Measurements from ENCODE around the gene LPAR3.

The LPAR3 gene

DNA sequence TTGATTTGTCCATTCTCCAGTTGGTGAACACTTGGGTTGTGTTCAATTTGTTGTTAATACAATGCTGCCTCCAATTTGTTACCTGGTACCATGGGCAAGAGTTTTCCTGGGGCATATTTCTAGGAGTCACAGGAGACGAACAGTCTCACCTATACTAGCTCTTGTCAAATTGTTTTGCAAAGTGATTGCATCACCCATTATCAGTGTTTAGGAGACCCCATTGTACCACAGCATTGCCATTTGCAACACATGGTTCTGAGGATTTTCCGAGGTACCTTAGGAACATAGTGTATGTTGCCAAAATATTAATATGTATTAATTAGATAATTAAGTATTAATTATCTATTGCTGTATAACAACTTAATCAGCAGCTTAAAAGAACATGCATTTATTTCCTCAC lies 97.8 kb downstream of the LPAR3 start:
- TF ChIP-seq POLR2AphosphoS5 (IDR thresholded peaks at IDR 0.05; ENCODE audit: low read depth) = no peak
- TF ChIP-seq, protein P1, sequence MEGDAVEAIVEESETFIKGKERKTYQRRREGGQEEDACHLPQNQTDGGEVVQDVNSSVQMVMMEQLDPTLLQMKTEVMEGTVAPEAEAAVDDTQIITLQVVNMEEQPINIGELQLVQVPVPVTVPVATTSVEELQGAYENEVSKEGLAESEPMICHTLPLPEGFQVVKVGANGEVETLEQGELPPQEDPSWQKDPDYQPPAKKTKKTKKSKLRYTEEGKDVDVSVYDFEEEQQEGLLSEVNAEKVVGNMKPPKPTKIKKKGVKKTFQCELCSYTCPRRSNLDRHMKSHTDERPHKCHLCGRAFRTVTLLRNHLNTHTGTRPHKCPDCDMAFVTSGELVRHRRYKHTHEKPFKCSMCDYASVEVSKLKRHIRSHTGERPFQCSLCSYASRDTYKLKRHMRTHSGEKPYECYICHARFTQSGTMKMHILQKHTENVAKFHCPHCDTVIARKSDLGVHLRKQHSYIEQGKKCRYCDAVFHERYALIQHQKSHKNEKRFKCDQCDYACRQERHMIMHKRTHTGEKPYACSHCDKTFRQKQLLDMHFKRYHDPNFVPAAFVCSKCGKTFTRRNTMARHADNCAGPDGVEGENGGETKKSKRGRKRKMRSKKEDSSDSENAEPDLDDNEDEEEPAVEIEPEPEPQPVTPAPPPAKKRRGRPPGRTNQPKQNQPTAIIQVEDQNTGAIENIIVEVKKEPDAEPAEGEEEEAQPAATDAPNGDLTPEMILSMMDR (IDR thresholded peaks at IDR 0.05; ENCODE audit: insufficient read depth, low read length) = no peak
- TF ChIP-seq SPI1 (IDR thresholded peaks at IDR 0.05; ENCODE audit: borderline replicate concordance, low read depth) = no peak
- no peak for TF ChIP-seq GABPA (IDR thresholded peaks at IDR 0.05; ENCODE audit: low read depth)
- TF ChIP-seq, protein P2, sequence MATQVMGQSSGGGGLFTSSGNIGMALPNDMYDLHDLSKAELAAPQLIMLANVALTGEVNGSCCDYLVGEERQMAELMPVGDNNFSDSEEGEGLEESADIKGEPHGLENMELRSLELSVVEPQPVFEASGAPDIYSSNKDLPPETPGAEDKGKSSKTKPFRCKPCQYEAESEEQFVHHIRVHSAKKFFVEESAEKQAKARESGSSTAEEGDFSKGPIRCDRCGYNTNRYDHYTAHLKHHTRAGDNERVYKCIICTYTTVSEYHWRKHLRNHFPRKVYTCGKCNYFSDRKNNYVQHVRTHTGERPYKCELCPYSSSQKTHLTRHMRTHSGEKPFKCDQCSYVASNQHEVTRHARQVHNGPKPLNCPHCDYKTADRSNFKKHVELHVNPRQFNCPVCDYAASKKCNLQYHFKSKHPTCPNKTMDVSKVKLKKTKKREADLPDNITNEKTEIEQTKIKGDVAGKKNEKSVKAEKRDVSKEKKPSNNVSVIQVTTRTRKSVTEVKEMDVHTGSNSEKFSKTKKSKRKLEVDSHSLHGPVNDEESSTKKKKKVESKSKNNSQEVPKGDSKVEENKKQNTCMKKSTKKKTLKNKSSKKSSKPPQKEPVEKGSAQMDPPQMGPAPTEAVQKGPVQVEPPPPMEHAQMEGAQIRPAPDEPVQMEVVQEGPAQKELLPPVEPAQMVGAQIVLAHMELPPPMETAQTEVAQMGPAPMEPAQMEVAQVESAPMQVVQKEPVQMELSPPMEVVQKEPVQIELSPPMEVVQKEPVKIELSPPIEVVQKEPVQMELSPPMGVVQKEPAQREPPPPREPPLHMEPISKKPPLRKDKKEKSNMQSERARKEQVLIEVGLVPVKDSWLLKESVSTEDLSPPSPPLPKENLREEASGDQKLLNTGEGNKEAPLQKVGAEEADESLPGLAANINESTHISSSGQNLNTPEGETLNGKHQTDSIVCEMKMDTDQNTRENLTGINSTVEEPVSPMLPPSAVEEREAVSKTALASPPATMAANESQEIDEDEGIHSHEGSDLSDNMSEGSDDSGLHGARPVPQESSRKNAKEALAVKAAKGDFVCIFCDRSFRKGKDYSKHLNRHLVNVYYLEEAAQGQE (IDR thresholded peaks at IDR 0.05; ENCODE audit: insufficient replicate concordance, low read depth) = no peak
- no peak overlapping the region for H3K4me3 ChIP-seq (replicated peaks; ENCODE audit: insufficient read depth, low read length)
- no peak overlapping the region for H3K27ac ChIP-seq (replicated peaks)
- no peak for DNase-seq (ENCODE audit: low read depth in 1 of 2, low spot score in 1 of 2)
- no peaks in the 10 kb centered on the region for H3K27me3 ChIP-seq (ENCODE audit: insufficient read depth, poor library complexity, severe bottlenecking)

DNA sequence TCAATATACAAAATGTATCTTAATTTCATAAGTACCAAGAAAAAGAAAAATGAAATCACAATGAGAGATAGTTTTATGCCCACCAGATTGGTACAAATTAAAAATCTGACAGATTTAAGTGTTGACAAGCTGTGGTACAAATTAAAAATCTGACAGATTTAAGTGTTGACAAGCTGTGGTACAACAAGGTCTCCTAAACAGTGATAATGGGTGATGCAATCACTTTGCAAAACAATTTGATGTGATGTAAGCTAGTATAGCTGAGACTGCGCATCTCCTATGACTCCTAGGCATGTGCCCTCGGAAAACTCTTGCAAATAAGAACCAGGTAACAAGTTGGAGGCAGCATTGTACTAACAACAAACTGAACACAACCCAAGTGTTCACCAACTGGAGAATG lies 100.6 kb downstream of the LPAR3 start:
- no peak for DNase-seq (ENCODE audit: low read depth in 1 of 2, low spot score in 1 of 2)
- TF ChIP-seq GABPA (IDR thresholded peaks at IDR 0.05; ENCODE audit: low read depth) (no peak), SPI1 (IDR thresholded peaks at IDR 0.05; ENCODE audit: borderline replicate concordance, low read depth) (no peak), POLR2AphosphoS5 (IDR thresholded peaks at IDR 0.05; ENCODE audit: low read depth) (no peak)
- TF ChIP-seq, protein P1 (IDR thresholded peaks at IDR 0.05; ENCODE audit: insufficient read depth, low read length) = no peak
- TF ChIP-seq, protein P2 (IDR thresholded peaks at IDR 0.05; ENCODE audit: insufficient replicate concordance, low read depth) = no peak
- H3K4me3 ChIP-seq (replicated peaks; ENCODE audit: insufficient read depth, low read length) = no peak overlapping the region

DNA sequence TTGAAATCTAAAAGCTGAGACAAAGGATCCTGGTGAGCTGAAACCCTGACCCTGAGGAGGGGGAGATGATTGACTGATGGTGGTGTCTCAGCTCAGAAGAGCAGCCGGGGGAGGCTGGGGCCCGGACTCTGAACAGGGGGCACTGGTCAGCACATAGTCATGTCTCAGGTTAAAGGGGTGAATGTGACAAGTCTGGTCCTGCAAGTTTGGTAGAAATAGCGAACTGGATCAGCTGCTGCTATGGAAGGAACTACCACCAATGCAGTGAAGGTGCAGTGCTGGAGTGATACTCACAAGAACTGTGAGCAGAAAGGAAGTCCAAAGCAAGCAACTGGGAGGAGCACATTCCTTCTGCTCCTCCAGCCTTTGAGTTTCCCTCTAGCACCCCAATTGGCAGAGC lies 104.0 kb downstream of the LPAR3 start:
- TF ChIP-seq, protein P1 (IDR thresholded peaks at IDR 0.05; ENCODE audit: insufficient read depth, low read length) = no peak
- TF ChIP-seq, protein P2 (IDR thresholded peaks at IDR 0.05; ENCODE audit: insufficient replicate concordance, low read depth) = no peak
- TF ChIP-seq POLR2AphosphoS5 (IDR thresholded peaks at IDR 0.05; ENCODE audit: low read depth) (no peak), SPI1 (IDR thresholded peaks at IDR 0.05; ENCODE audit: borderline replicate concordance, low read depth) (no peak), GABPA (IDR thresholded peaks at IDR 0.05; ENCODE audit: low read depth) (no peak)
- H3K4me3 ChIP-seq (replicated peaks; ENCODE audit: insufficient read depth, low read length) = no peak overlapping the region
- H3K27me3 ChIP-seq (ENCODE audit: insufficient read depth, poor library complexity, severe bottlenecking) = no peaks in the 10 kb centered on the region
- no peak overlapping the region for H3K27ac ChIP-seq (replicated peaks)
- DNase-seq (ENCODE audit: low read depth in 1 of 2, low spot score in 1 of 2) = no peak

More for the DNA sequence above, 100.6 kb downstream of the LPAR3 start:
- Histone ChIP-seq H3K27ac (replicated peaks) (no peak overlapping the region), H3K27me3 (ENCODE audit: insufficient read depth, poor library complexity, severe bottlenecking) (no peaks in the 10 kb centered on the region)

Data from HL-60 (cell line).